Esophagus muscularis mucosa (tissue), 4 donors: ENCODE results near the gene SAMD1. TPM values are rescaled to one million over a fixed set of nuclear protein-coding genes. Genes with fewer than 3 reads are reported as not detected.

Experiments
- DNase-seq: peaks from one replicate; pipeline ENCODE4 v3.0.0-alpha.2; 2017; ENCODE audit errors: extremely low spot score
- H3K27ac ChIP-seq, 4 donors: fragments of 200-600 bp; sonication (generic); replicated peaks in 1 of 4; 1 replicate in 3 of 4; 2 replicates in 1 of 4; pipeline ENCODE4 v1.5.1; 2016 to 2019; ENCODE audit warnings: mild to moderate bottlenecking in 1 of 4
- H3K27me3 ChIP-seq, 4 donors: fragments of 200-600 bp; sonication (generic); one replicate each; pipeline versions ENCODE4 v1.5.1 to v1.6.0; 2016 to 2019
- H3K36me3 ChIP-seq, 4 donors: fragments of 200-600 bp; sonication (generic); one replicate each; pipeline ENCODE4 v1.5.1; 2016 to 2019
- H3K4me1 ChIP-seq, 4 donors: fragments of 200-600 bp; sonication (generic); one replicate each; pipeline ENCODE4 v1.5.1; 2016 to 2019
- H3K4me3 ChIP-seq, 4 donors: fragments of 200-600 bp; sonication (generic); 1 replicate in 2 of 4; 2 replicates in 2 of 4; pipeline ENCODE4 v1.5.1; 2016 to 2019; ENCODE audit warnings: mild to moderate bottlenecking in 4 of 4, moderate library complexity in 1 of 4
- H3K9me3 ChIP-seq, 4 donors: fragments of 200-600 bp; sonication (generic); 1 replicate in 3 of 4; 2 replicates in 1 of 4; pipeline ENCODE4 v1.5.1; 2016 to 2019
- CTCF ChIP-seq, 3 experiments: fragments of 200-600 bp in 2 of 3; fragments of 450-650 bp in 1 of 3; sonication (generic) in 2 of 3; IDR thresholded peaks; one replicate each; pipeline ENCODE4 v1.5.1; 2017 to 2019; ENCODE audit warnings: antibody characterized with exemption in 3 of 3, mild to moderate bottlenecking in 2 of 3, moderate library complexity in 1 of 3
- EP300 ChIP-seq: sonication (generic); formaldehyde crosslinking; IDR thresholded peaks from one replicate; pipeline ENCODE4 v1.6.1; 2017; ENCODE audit warnings: antibody characterized with exemption
- POLR2A ChIP-seq: fragments of 450-650 bp; IDR thresholded peaks from one replicate; pipeline ENCODE4 v1.6.1; 2017; ENCODE audit warnings: antibody characterized with exemption, moderate library complexity, mild to moderate bottlenecking, low read depth
- POLR2AphosphoS5 ChIP-seq, 2 donors: sonication (generic); formaldehyde crosslinking; IDR thresholded peaks; one replicate each; pipeline ENCODE4 v1.6.1; 2017; ENCODE audit warnings: antibody characterized with exemption in 2 of 2
- WGBS: methylation state at CpG from one replicate; pipeline ENCODE4 v1.1.5; 2018; 5-methylcytosine and 5-hydroxymethylcytosine counted together
- intact Hi-C: fragments of 100-400 bp; cut with DNase I; formaldehyde crosslinking; loops from one replicate; pipeline ENCODE4 v1.15.1; 2023
- total RNA-seq, 4 donors: library from RNA; depleted of rRNA; stranded (reverse); fragments of >200 nt; gene quantifications; one replicate each; pipeline versions ENCODE4 v1.1.0 to v1.2.1, GENCODE V29; 2016

The SAMD1 gene
- total RNA-seq, 4 donors from 2014 or later: 24.1 to 75.6 (median 48.8) TPM

DNA sequence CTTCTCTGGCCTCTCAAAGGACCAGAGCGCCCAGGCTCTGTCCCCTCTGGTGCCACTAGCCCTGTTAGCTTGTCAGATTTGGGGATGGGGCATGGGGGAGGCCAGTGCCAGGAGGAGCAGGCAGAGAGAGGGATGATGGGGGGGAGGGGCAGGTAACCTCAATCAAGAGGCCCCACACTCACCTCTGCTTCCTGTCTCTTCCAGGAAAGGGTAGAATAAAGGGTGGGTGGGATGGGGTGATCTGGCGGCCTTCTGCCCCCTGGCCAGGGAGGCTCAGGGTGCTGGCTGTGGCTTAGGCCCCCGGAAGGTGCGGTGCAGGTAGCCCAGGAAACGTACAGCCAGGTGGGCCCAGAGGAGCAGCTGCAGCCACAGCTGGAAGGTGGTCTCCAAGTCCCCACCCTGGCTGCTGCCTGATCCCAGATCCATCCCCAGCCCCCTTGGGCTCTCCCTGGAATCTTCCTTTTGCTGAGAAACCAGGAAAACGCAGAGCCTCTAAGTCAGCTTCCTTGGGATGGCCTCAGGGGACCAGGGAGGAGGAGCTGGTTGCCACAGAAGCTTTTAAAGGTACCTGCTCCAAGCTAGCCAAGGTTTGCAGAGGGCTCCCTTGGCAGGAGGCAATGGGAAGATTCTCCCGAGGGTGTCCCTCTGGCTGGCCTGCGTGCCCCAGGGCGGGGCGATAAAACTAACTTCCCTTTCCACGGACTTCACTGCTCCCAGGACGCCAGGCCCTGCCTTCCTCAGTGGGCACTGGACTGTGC is 21.7 kb upstream of the SAMD1 start:
- no peaks in the 10 kb centered on the region for H3K9me3 ChIP-seq
- no peak for DNase-seq
- H3K36me3 ChIP-seq: peaks cover 0 to 6% (median 3%) of the 10 kb centered on the region in 4 donors
- 87% methylated on average over 5 of the region's 12 CpGs for WGBS
- H3K4me3 ChIP-seq: peak overlapping the region; percentile 33 to 42 (median 34)
- H3K4me1 ChIP-seq: peaks cover 73 to 95% (median 89%) of the 10 kb centered on the region in 4 donors
- TF ChIP-seq POLR2AphosphoS5 (IDR thresholded peaks at IDR 0.05): no peak
- intact Hi-C loops: no loop called here
- no peaks in the 10 kb centered on the region for H3K27me3 ChIP-seq
- H3K27ac ChIP-seq: peak overlapping the region; percentile 86 to 100 (median 98)

- H3K4me1 ChIP-seq: peaks cover 70 to 94% (median 90%) of the 10 kb centered on the region in 4 donors
- no peak overlapping the region for H3K4me3 ChIP-seq
- DNase-seq: no peak
- H3K9me3 ChIP-seq: no peaks in the 10 kb centered on the region
- H3K36me3 ChIP-seq: peaks cover 6 to 13% (median 10%) of the 10 kb centered on the region in 4 donors
- TF ChIP-seq POLR2AphosphoS5 (IDR thresholded peaks at IDR 0.05) (no peak), EP300 (no peak)
- H3K27me3 ChIP-seq: no peaks in the 10 kb centered on the region
- peak overlapping the region; percentile 86 to 100 (median 98) for H3K27ac ChIP-seq
- 100% methylated on average over 1 of the region's 1 CpG for WGBS
- intact Hi-C loops: no loop called here
Observed at GRCh38 chr19:14111486-14111885, 20.9 kb upstream of the SAMD1 start.

- WGBS: 53% methylated on average over 2 of the region's 2 CpGs
- H3K9me3 ChIP-seq: no peaks in the 10 kb centered on the region
- H3K27ac ChIP-seq: peak overlapping the region in 1 of 4 donors; percentile 98
- intact Hi-C loops: no loop called here
- TF ChIP-seq POLR2A (no peak), EP300 (no peak), POLR2AphosphoS5 (IDR thresholded peaks at IDR 0.05) (no peak), CTCF (IDR thresholded peaks at IDR 0.05) (no peak)
- H3K4me1 ChIP-seq: peaks cover 62 to 86% (median 81%) of the 10 kb centered on the region in 4 donors
- no peak for DNase-seq
- H3K36me3 ChIP-seq: peaks cover 15 to 21% (median 19%) of the 10 kb centered on the region in 4 donors
- H3K27me3 ChIP-seq: no peaks in the 10 kb centered on the region
- H3K4me3 ChIP-seq: no peak overlapping the region
Observed at GRCh38 chr19:14110650-14111049, 20.1 kb upstream of the SAMD1 start.

DNA sequence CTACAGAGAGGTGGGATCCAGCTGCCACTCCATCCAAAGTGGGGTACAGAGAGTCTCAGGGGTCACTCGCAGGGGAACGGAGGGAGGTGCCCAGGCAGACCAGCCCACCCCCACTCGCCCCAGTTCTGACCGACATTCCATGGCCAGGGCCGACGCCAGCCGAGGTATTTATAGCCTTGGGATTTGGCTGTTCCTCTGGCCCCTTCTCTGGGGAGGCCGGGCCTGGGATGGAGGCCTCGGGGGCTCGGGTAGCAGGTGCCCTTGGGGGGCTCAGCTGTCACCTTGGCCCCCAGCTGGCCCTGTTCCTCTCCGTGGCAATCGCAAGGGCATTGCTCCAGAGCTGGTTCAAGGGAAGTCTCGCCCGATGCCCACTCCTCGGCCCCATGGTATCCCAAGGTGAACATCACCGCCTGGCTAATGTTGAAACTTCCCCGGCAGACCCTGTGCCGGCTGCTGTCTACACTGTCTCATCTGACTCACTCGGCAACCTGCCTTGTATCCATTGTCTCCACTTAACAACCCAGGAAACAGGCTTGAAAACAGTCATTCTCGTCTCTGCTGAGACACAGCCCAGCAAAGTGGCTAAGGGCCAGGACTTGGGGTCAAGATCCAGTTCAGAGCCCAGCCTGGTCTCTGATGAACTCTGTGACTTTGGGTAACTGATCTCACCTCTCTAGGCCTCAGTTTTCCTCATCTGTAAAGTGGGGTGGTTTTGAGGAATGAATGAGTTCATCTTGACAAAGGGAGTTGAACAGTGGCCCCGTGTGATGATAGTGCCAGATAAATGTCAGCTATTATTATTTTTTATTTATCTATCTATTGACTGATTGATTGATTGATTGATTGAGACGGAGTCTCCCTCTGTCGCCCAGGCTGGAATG is 17.3 kb upstream of the SAMD1 start:
- TF ChIP-seq EP300 (no peak), CTCF (IDR thresholded peaks at IDR 0.05) (no peak), POLR2AphosphoS5 (IDR thresholded peaks at IDR 0.05) (peak; percentile 8 to 30), POLR2A (no peak)
- DNase-seq: no peak
- Histone ChIP-seq H3K4me1 (peaks cover 41 to 58% (median 53%) of the 10 kb centered on the region in 4 donors), H3K27me3 (no peaks in the 10 kb centered on the region), H3K36me3 (peaks cover 30 to 48% (median 44%) of the 10 kb centered on the region in 4 donors), H3K4me3 (peak overlapping the region in 1 of 4 donors; percentile 14), H3K27ac (peak overlapping the region; percentile 79 to 86 (median 84)), H3K9me3 (no peaks in the 10 kb centered on the region)
- WGBS: 65% methylated on average over 8 of the region's 23 CpGs
- intact Hi-C loops: no loop called here

GRCh38 chr19:14106840-14107239 is 16.3 kb upstream of the SAMD1 start:
- Histone ChIP-seq H3K4me3 (no peak overlapping the region), H3K27me3 (no peaks in the 10 kb centered on the region), H3K27ac (peak overlapping the region; percentile 79 to 86 (median 84)), H3K36me3 (peaks cover 40 to 58% (median 54%) of the 10 kb centered on the region in 4 donors), H3K4me1 (peaks cover 38 to 48% (median 46%) of the 10 kb centered on the region in 4 donors), H3K9me3 (no peaks in the 10 kb centered on the region)
- 85% methylated on average over 10 of the region's 16 CpGs for WGBS
- TF ChIP-seq POLR2AphosphoS5 (IDR thresholded peaks at IDR 0.05) (no peak), CTCF (IDR thresholded peaks at IDR 0.05) (no peak), EP300 (no peak), POLR2A (no peak)
- no peak for DNase-seq
- intact Hi-C loops: no loop called here
